OCI-LY1 (cell line): Measurements from ENCODE around the gene IYD.

Experiments
- CTCF ChIP-seq: fragments of 200-600 bp; sonication (generic), shearing (Covaris generic); IDR thresholded peaks from 2 replicates; pipeline ENCODE4 v1.5.1; 2017; ENCODE audit warnings: mild to moderate bottlenecking, antibody characterized with exemption, low read length, moderate library complexity, mixed read lengths
- EZH2 ChIP-seq: fragments of 200-600 bp; sonication (generic), shearing (Covaris generic); IDR thresholded peaks from 2 replicates; pipeline ENCODE4 v1.8.0; 2017; ENCODE audit warnings: borderline replicate concordance, mixed run types, mild to moderate bottlenecking, antibody characterized with exemption, low read length, moderate library complexity, mixed read lengths

GRCh38 chr6:150439373-150439772 is 70.6 kb downstream of the IYD start:
- TF ChIP-seq CTCF, result no peak
- TF ChIP-seq EZH2, result no peak
